Mesendoderm (in vitro differentiated cells): ENCODE results near the gene INPPL1.
A peak's percentile ranks its signal among the peaks of the same experiment; 100 is the strongest.
"Not testable (repeated sequence)": the region's sequence is repeated elsewhere in the genome, so short reads cannot be mapped to it uniquely, and the experiment has no call there.

Experiments
- DNase-seq: peaks from one replicate; pipeline ENCODE4 v3.0.0; 2013
- H2AK5ac ChIP-seq: 2 replicates; pipeline ENCODE4 v1.6.1; 2013; ENCODE audit warnings: low read length, inconsistent platforms
- H2BK120ac ChIP-seq: 2 replicates; pipeline ENCODE4 v1.6.1; 2013; ENCODE audit warnings: low read depth, mild to moderate bottlenecking, low read length, moderate library complexity, mixed read lengths
- H2BK15ac ChIP-seq: replicated peaks from 2 replicates; pipeline ENCODE4 v1.6.1; 2013; ENCODE audit warnings: low read depth, mild to moderate bottlenecking, moderate library complexity
- H2BK5ac ChIP-seq: 2 replicates; pipeline ENCODE4 v1.6.1; 2013; ENCODE audit warnings: low read length, inconsistent platforms
- H3K18ac ChIP-seq: 2 replicates; pipeline ENCODE4 v1.6.1; 2013; ENCODE audit warnings: mild to moderate bottlenecking, low read length, mixed read lengths
- H3K23ac ChIP-seq: one replicate; pipeline ENCODE4 v1.6.1; 2013; ENCODE audit warnings: low read length
- H3K27ac ChIP-seq: 2 replicates; pipeline ENCODE4 v1.5.1; 2013; ENCODE audit warnings: low read depth, mild to moderate bottlenecking, inconsistent platforms, low read length, moderate library complexity
- H3K27me3 ChIP-seq: 2 replicates; pipeline ENCODE4 v1.6.1; 2013; ENCODE audit warnings: low read length, control low read depth, mild to moderate bottlenecking, inconsistent platforms; ENCODE audit not compliant: insufficient read depth, poor library complexity
- H3K36me3 ChIP-seq: 2 replicates; pipeline ENCODE4 v1.6.1; 2013; ENCODE audit warnings: low read length, inconsistent platforms; ENCODE audit not compliant: control insufficient read depth, insufficient read depth
- H3K4ac ChIP-seq: one replicate; pipeline ENCODE4 v1.6.1; 2013; ENCODE audit warnings: low read depth, mild to moderate bottlenecking, low read length, moderate library complexity
- H3K4me1 ChIP-seq: 2 replicates; pipeline ENCODE4 v1.6.1; 2013; ENCODE audit warnings: low read depth, low read length, inconsistent platforms; ENCODE audit not compliant: control insufficient read depth
- H3K4me2 ChIP-seq: 2 replicates; pipeline ENCODE4 v1.6.1; 2013; ENCODE audit warnings: low read length
- H3K4me3 ChIP-seq: 2 replicates; pipeline ENCODE4 v1.5.1; 2013; ENCODE audit warnings: mild to moderate bottlenecking, low read length
- H3K56ac ChIP-seq: one replicate; pipeline ENCODE4 v1.6.1; 2013; ENCODE audit warnings: low read length
- H3K79me1 ChIP-seq: 2 replicates; pipeline ENCODE4 v1.6.1; 2013; ENCODE audit warnings: low read length, inconsistent platforms
- H3K79me2 ChIP-seq: 2 replicates; pipeline ENCODE4 v1.6.1; 2013; ENCODE audit warnings: mild to moderate bottlenecking, low read length; ENCODE audit not compliant: control insufficient read depth, insufficient read depth
- H3K9ac ChIP-seq: 2 replicates; pipeline ENCODE4 v1.6.1; 2013; ENCODE audit warnings: low read length, inconsistent platforms
- H4K5ac ChIP-seq: one replicate; pipeline ENCODE4 v1.6.1; 2013; ENCODE audit warnings: low read length
- H4K8ac ChIP-seq: one replicate; pipeline ENCODE4 v1.6.1; 2013; ENCODE audit warnings: low read depth, mild to moderate bottlenecking, control low read depth, low read length, moderate library complexity
- WGBS: extraction: QIAGEN DNeasy Blood & Tissue Kit; methylation state at CpG from one replicate; pipeline ENCODE4 v1.1.7; 2013; ENCODE audit warnings: low lambda C conversion rate, missing lambda C conversion rate; ENCODE audit not compliant: insufficient coverage; ENCODE audit errors: extremely low coverage; 5-methylcytosine and 5-hydroxymethylcytosine counted together

INPPL1 gene

GRCh38 chr11:72191961-72192381 is 32.6 kb upstream of the INPPL1 start, which contains the start of gene FOLR1:
FOLR1 (plus strand) TSS chr11:72192140; CDS start chr11:72192174, 34 bp downstream.
- WGBS, result no CpG with 5 or more reads among the region's 5 CpGs
- peak; percentile 71 for DNase-seq
- Histone ChIP-seq H4K8ac (no peak within 1 kb of the TSS), H3K4me3 (no peak within 1 kb of the TSS), H3K4ac (no peak within 1 kb of the TSS), H2BK5ac (no peak within 1 kb of the TSS), H3K4me2 (no peak within 1 kb of the TSS), H2AK5ac (no peak within 1 kb of the TSS), H3K79me1 (no peaks in the 10 kb centered on the region), H4K5ac (no peak within 1 kb of the TSS), H3K18ac (no peak within 1 kb of the TSS), H2BK120ac (no peak within 1 kb of the TSS), H3K56ac (no peak within 1 kb of the TSS), H2BK15ac (no peak within 1 kb of the TSS), H3K79me2 (no peaks in the 10 kb centered on the region), H3K9ac (no peak within 1 kb of the TSS), H3K23ac (no peak within 1 kb of the TSS), H3K27me3 (no peaks in the 10 kb centered on the region), H3K36me3 (no peaks in the 10 kb centered on the region), H3K27ac (no peak within 1 kb of the TSS), H3K4me1 (peaks cover 14% of the 10 kb centered on the region)

GRCh38 chr11:72195518-72196270 is 28.9 kb upstream of the INPPL1 start:
- Histone ChIP-seq H3K18ac (no peak overlapping the region), H3K4me3 (no peak overlapping the region), H2BK120ac (no peak overlapping the region), H3K56ac (no peak overlapping the region), H3K4ac (no peak overlapping the region), H3K23ac (no peak overlapping the region), H3K36me3 (no peaks in the 10 kb centered on the region), H3K4me1 (peaks cover 4% of the 10 kb centered on the region), H4K5ac (no peak overlapping the region), H3K27ac (no peak overlapping the region), H3K4me2 (no peak overlapping the region), H3K9ac (no peak overlapping the region), H2BK15ac (no peak overlapping the region), H2BK5ac (no peak overlapping the region), H2AK5ac (no peak overlapping the region), H4K8ac (no peak overlapping the region), H3K79me1 (no peaks in the 10 kb centered on the region), H3K27me3 (no peaks in the 10 kb centered on the region), H3K79me2 (no peaks in the 10 kb centered on the region)
- no CpG with 5 or more reads among the region's 12 CpGs for WGBS
- DNase-seq, result no peak

- not testable (repeated sequence) for H2AK5ac ChIP-seq, H3K27me3 ChIP-seq, H3K4ac ChIP-seq, H3K79me1 ChIP-seq, H4K8ac ChIP-seq, DNase-seq, H2BK15ac ChIP-seq, H3K9ac ChIP-seq, H3K79me2 ChIP-seq, H3K36me3 ChIP-seq, H3K18ac ChIP-seq, H3K4me2 ChIP-seq, H3K4me3 ChIP-seq, H2BK120ac ChIP-seq, H3K27ac ChIP-seq, H3K56ac ChIP-seq, H3K23ac ChIP-seq, H4K5ac ChIP-seq, H3K4me1 ChIP-seq, H2BK5ac ChIP-seq
- WGBS, result no CpG with 5 or more reads among the region's 43 CpGs
Observed at GRCh38 chr11:72201445-72201844, 23.1 kb upstream of the INPPL1 start.

GRCh38 chr11:72202571-72202970 is 22.0 kb upstream of the INPPL1 start:
- no peak overlapping the region for H3K9ac ChIP-seq
- H3K79me1 ChIP-seq, result no peaks in the 10 kb centered on the region
- no peak overlapping the region for H4K5ac ChIP-seq
- no peak for DNase-seq
- no peak overlapping the region for H3K23ac ChIP-seq
- H2BK5ac ChIP-seq, result no peak overlapping the region
- H3K79me2 ChIP-seq, result no peaks in the 10 kb centered on the region
- H3K36me3 ChIP-seq, result no peaks in the 10 kb centered on the region
- no peak overlapping the region for H3K4ac ChIP-seq
- H3K56ac ChIP-seq, result no peak overlapping the region
- no peak overlapping the region for H3K4me3 ChIP-seq
- H3K4me1 ChIP-seq, result no peaks in the 10 kb centered on the region
- no peak overlapping the region for H3K4me2 ChIP-seq
- no peak overlapping the region for H3K18ac ChIP-seq
- H2AK5ac ChIP-seq, result no peak overlapping the region
- no peak overlapping the region for H2BK15ac ChIP-seq
- no peak overlapping the region for H4K8ac ChIP-seq
- no CpG with 5 or more reads among the region's 6 CpGs for WGBS
- no peaks in the 10 kb centered on the region for H3K27me3 ChIP-seq
- H2BK120ac ChIP-seq, result no peak overlapping the region
- no peak overlapping the region for H3K27ac ChIP-seq

- Histone ChIP-seq H2BK15ac (no peak overlapping the region), H3K18ac (no peak overlapping the region), H2AK5ac (no peak overlapping the region), H3K79me2 (no peaks in the 10 kb centered on the region), H3K36me3 (no peaks in the 10 kb centered on the region), H3K23ac (no peak overlapping the region), H2BK120ac (no peak overlapping the region), H3K56ac (no peak overlapping the region), H4K8ac (no peak overlapping the region), H3K79me1 (no peaks in the 10 kb centered on the region), H4K5ac (no peak overlapping the region), H3K4me3 (no peak overlapping the region), H3K4me2 (no peak overlapping the region), H3K27me3 (no peaks in the 10 kb centered on the region), H3K4ac (no peak overlapping the region), H3K4me1 (no peaks in the 10 kb centered on the region), H2BK5ac (no peak overlapping the region), H3K9ac (no peak overlapping the region), H3K27ac (no peak overlapping the region)
- no CpG with 5 or more reads among the region's 2 CpGs for WGBS
- DNase-seq, result no peak
Observed at GRCh38 chr11:72203163-72203562, 21.4 kb upstream of the INPPL1 start.

GRCh38 chr11:72204886-72205285 is 19.7 kb upstream of the INPPL1 start:
- H3K4ac ChIP-seq, result no peak overlapping the region
- no peak overlapping the region for H3K9ac ChIP-seq
- no peaks in the 10 kb centered on the region for H3K79me1 ChIP-seq
- no peak overlapping the region for H3K56ac ChIP-seq
- H3K4me1 ChIP-seq, result no peaks in the 10 kb centered on the region
- no peak overlapping the region for H3K18ac ChIP-seq
- no peak for DNase-seq
- no peak overlapping the region for H2BK15ac ChIP-seq
- H2BK5ac ChIP-seq, result no peak overlapping the region
- no peaks in the 10 kb centered on the region for H3K79me2 ChIP-seq
- no peak overlapping the region for H3K27ac ChIP-seq
- no peak overlapping the region for H4K5ac ChIP-seq
- H3K36me3 ChIP-seq, result no peaks in the 10 kb centered on the region
- no peak overlapping the region for H3K4me2 ChIP-seq
- no peak overlapping the region for H3K4me3 ChIP-seq
- no peaks in the 10 kb centered on the region for H3K27me3 ChIP-seq
- H2AK5ac ChIP-seq, result no peak overlapping the region
- no peak overlapping the region for H2BK120ac ChIP-seq
- H4K8ac ChIP-seq, result no peak overlapping the region
- H3K23ac ChIP-seq, result no peak overlapping the region
